WTC11 (cell line): Measurements from ENCODE around the gene ADH7. TPM values are rescaled to one million over a fixed set of nuclear protein-coding genes. Genes with fewer than 3 reads are reported as not detected.

Experiments used
- ATAC-seq: fragments of 200-7000 bp; cut with Tn5 transposase; 2 replicates; pipeline ENCODE4 v1.10.0; 2021; ENCODE audit warnings: mild to moderate bottlenecking, moderate library complexity
- CTCF ChIA-PET: fragments of 300-600 bp; sonication (Branson Sonifier 250); formaldehyde crosslinking; loops from one replicate; lab custom pipeline; 2021; ENCODE audit warnings: antibody characterized with exemption; lab: Charles Lee
- POLR2A ChIA-PET: fragments of 350-600 bp; sonication (Branson Sonifier 250); formaldehyde crosslinking; loops from one replicate; lab custom pipeline; 2021; ENCODE audit warnings: antibody characterized with exemption; lab: Charles Lee
- DNase-seq: peaks from one replicate; pipeline ENCODE4 v3.0.0; 2021; ENCODE audit warnings: low spot score
- H3K27ac Mint-ChIP-seq: 2 replicates; pipeline ENCODE4 v1.8.0; 2021; ENCODE audit warnings: mixed read lengths
- H3K27me3 Mint-ChIP-seq: 2 replicates; pipeline ENCODE4 v1.8.0; 2021; ENCODE audit warnings: low read depth, mild to moderate bottlenecking, moderate library complexity, mixed read lengths
- H3K36me3 Mint-ChIP-seq: 2 replicates; pipeline ENCODE4 v1.8.0; 2021; ENCODE audit warnings: mixed read lengths
- H3K4me1 Mint-ChIP-seq: 2 replicates; pipeline ENCODE4 v1.8.0; 2022; ENCODE audit warnings: mixed read lengths
- H3K4me3 Mint-ChIP-seq: 2 replicates; pipeline ENCODE4 v1.8.0; 2021; ENCODE audit warnings: mild to moderate bottlenecking, moderate library complexity, mixed read lengths
- H3K9me3 Mint-ChIP-seq: 2 replicates; pipeline ENCODE4 v1.8.0; 2021; ENCODE audit warnings: mixed read lengths
- CBFB ChIP-seq: sonication (generic); formaldehyde crosslinking; IDR thresholded peaks from 2 replicates; pipeline ENCODE4 v1.8.1; 2022; ENCODE audit warnings: mild to moderate bottlenecking, low read depth, missing genetic modification reagents
- CTCF ChIP-seq: fragments of 200-600 bp; IDR thresholded peaks from 2 replicates; pipeline ENCODE4 v1.8.0; 2022; ENCODE audit warnings: antibody characterized with exemption
- ESRRA ChIP-seq: sonication (generic); formaldehyde crosslinking; IDR thresholded peaks from 2 replicates; pipeline ENCODE4 v1.8.1; 2022; ENCODE audit warnings: mild to moderate bottlenecking, missing genetic modification reagents, borderline replicate concordance
- ETV6 ChIP-seq: sonication (generic); formaldehyde crosslinking; IDR thresholded peaks from 2 replicates; pipeline ENCODE4 v1.8.1; 2022; ENCODE audit warnings: mild to moderate bottlenecking, missing genetic modification reagents
- IRF2 ChIP-seq: sonication (generic); formaldehyde crosslinking; IDR thresholded peaks from 2 replicates; pipeline ENCODE4 v1.8.0; 2022; ENCODE audit warnings: low read depth, missing genetic modification reagents, borderline replicate concordance
- JUN ChIP-seq: sonication (generic); formaldehyde crosslinking; IDR thresholded peaks from 2 replicates; pipeline ENCODE4 v1.8.0; 2023; ENCODE audit warnings: mild to moderate bottlenecking, missing genetic modification reagents
- MYBL2 ChIP-seq: sonication (generic); formaldehyde crosslinking; IDR thresholded peaks from 2 replicates; pipeline ENCODE4 v1.8.1; 2023; ENCODE audit warnings: mild to moderate bottlenecking, moderate library complexity, missing genetic modification reagents
- NR1H2 ChIP-seq: sonication (generic); formaldehyde crosslinking; IDR thresholded peaks from 2 replicates; pipeline ENCODE4 v1.9.0; 2021; ENCODE audit warnings: mild to moderate bottlenecking, moderate library complexity, missing genetic modification reagents
- OVOL2 ChIP-seq: fragments of 250-450 bp; sonication (Bioruptor Pico); IDR thresholded peaks from 2 replicates; pipeline ENCODE4 v1.9.0; 2021; ENCODE audit warnings: mild to moderate bottlenecking, borderline replicate concordance
- PRRX2 ChIP-seq: fragments of 250-450 bp; sonication (Bioruptor Pico); IDR thresholded peaks from 2 replicates; pipeline ENCODE4 v1.8.0; 2021; ENCODE audit warnings: mild to moderate bottlenecking
- RELA ChIP-seq: sonication (generic); formaldehyde crosslinking; IDR thresholded peaks from 2 replicates; pipeline ENCODE4 v1.8.1; 2022; ENCODE audit warnings: missing genetic modification reagents, mild to moderate bottlenecking, borderline replicate concordance
- SMAD3 ChIP-seq: sonication (generic); formaldehyde crosslinking; IDR thresholded peaks from 2 replicates; pipeline ENCODE4 v1.8.0; 2022; ENCODE audit warnings: missing genetic modification reagents, mild to moderate bottlenecking, borderline replicate concordance
- SMAD4 ChIP-seq: sonication (generic); formaldehyde crosslinking; IDR thresholded peaks from 2 replicates; pipeline ENCODE4 v1.8.0; 2022; ENCODE audit warnings: mild to moderate bottlenecking, missing genetic modification reagents
- SOX15 ChIP-seq: fragments of 250-450 bp; sonication (Bioruptor Pico); IDR thresholded peaks from 2 replicates; pipeline ENCODE4 v1.9.0; 2021; ENCODE audit warnings: mild to moderate bottlenecking
- SP1 ChIP-seq: sonication (generic); formaldehyde crosslinking; conservative IDR thresholded peaks from 2 replicates; pipeline ENCODE4 v1.8.1; 2022; ENCODE audit warnings: missing genetic modification reagents
- TEAD1 ChIP-seq: sonication (generic); formaldehyde crosslinking; IDR thresholded peaks from 2 replicates; pipeline ENCODE4 v1.8.0; 2022; ENCODE audit warnings: mild to moderate bottlenecking, missing genetic modification reagents
- TEAD4 ChIP-seq: sonication (generic); formaldehyde crosslinking; IDR thresholded peaks from 2 replicates; pipeline ENCODE4 v1.8.0; 2022; ENCODE audit warnings: mild to moderate bottlenecking, missing genetic modification reagents
- TP53 ChIP-seq: sonication (generic); formaldehyde crosslinking; IDR thresholded peaks from 2 replicates; pipeline ENCODE4 v1.8.1; 2023; ENCODE audit warnings: mild to moderate bottlenecking, missing genetic modification reagents
- ZNF219 ChIP-seq: sonication (generic); formaldehyde crosslinking; IDR thresholded peaks from 2 replicates; pipeline ENCODE4 v1.8.0; 2023; ENCODE audit warnings: missing genetic modification reagents, mild to moderate bottlenecking, borderline replicate concordance
- ZNF232 ChIP-seq: sonication (generic); formaldehyde crosslinking; IDR thresholded peaks from 2 replicates; pipeline ENCODE4 v1.8.0; 2022; ENCODE audit warnings: mild to moderate bottlenecking, missing genetic modification reagents
- ZNF281 ChIP-seq: sonication (generic); formaldehyde crosslinking; IDR thresholded peaks from 2 replicates; pipeline ENCODE4 v1.8.0; 2023; ENCODE audit warnings: mild to moderate bottlenecking, missing genetic modification reagents
- ZNF396 ChIP-seq: fragments of 250-450 bp; sonication (Bioruptor Pico); IDR thresholded peaks from 2 replicates; pipeline ENCODE4 v1.8.0; 2021; ENCODE audit warnings: mild to moderate bottlenecking, moderate library complexity, borderline replicate concordance
- total RNA-seq: library from RNA; stranded (reverse); gene quantifications from 3 replicates; pipeline ENCODE4 v1.2.3, GENCODE V29; 2021
- TF ChIP-seq, protein P1 (sequence below): sonication (generic); formaldehyde crosslinking; IDR thresholded peaks from 2 replicates; pipeline ENCODE4 v1.8.0; 2022; ENCODE audit warnings: mild to moderate bottlenecking, missing genetic modification reagents
- TF ChIP-seq, protein P2 (sequence below): fragments of 250-450 bp; sonication (Bioruptor Pico); IDR thresholded peaks from 2 replicates; pipeline ENCODE4 v1.9.0; 2021; ENCODE audit warnings: mild to moderate bottlenecking
- TF ChIP-seq, protein P3 (sequence below): sonication (generic); formaldehyde crosslinking; IDR thresholded peaks from 2 replicates; pipeline ENCODE4 v1.8.1; 2022; ENCODE audit warnings: mild to moderate bottlenecking, moderate library complexity, missing genetic modification reagents
- TF ChIP-seq, protein P4 (sequence below): sonication (generic); formaldehyde crosslinking; conservative IDR thresholded peaks from 2 replicates; pipeline ENCODE4 v1.8.1; 2022; ENCODE audit warnings: mild to moderate bottlenecking, missing genetic modification reagents

ADH7 gene
- total RNA-seq, 1 experiment from 2014 or later, result not detected

DNA sequence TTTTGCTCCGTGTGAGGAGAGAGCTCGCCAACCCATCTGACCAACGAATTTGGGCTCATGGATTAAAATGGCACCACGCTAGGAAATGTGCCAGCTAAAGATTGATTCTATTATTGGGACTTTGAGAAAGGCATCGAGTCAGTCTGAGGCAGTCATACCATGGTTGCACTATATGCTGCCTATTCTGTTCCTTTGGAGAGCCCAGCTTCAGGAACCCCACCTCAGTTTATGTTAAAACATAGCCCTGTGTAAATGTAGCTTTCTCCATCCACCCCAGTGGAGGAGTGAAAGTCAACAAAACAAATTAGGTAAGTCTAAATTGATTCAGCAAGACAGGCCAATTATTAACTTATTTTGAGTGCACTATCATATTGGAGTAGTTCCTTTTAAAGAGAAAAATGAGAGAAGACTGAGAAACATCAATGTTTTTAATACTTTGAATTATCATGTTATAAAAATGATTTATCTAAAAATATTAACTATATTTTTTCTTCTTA lies 24.5 kb upstream of the ADH7 start:
- ChIA-PET POLR2A (interaction anchor here (0.6 kb wide), 1 partner anchor 453 kb away, joined by 5 read pairs; no protein-coding TSS in a partner anchor), CTCF (interaction anchor here (0.8 to 1.5 kb wide), 4 partner anchors 57 to 371 kb away, joined by 3 to 4 read pairs (median 4); partner anchors contain the start of gene ADH5)
- H3K4me3 Mint-ChIP-seq, result no peak overlapping the region
- ATAC-seq (no peak), DNase-seq (no peak)
- peaks cover 10% of the 10 kb centered on the region for H3K4me1 Mint-ChIP-seq
- no peak overlapping the region for H3K27ac Mint-ChIP-seq
- H3K36me3 Mint-ChIP-seq, result no peaks in the 10 kb centered on the region
- H3K27me3 Mint-ChIP-seq, result no peaks in the 10 kb centered on the region
- no peaks in the 10 kb centered on the region for H3K9me3 Mint-ChIP-seq
- TF ChIP-seq JUN (CRISPR knock-in tag) (no peak), SP1 (CRISPR knock-in tag) (no peak), RELA (CRISPR knock-in tag) (no peak), ZNF219 (no peak), ETV6 (CRISPR knock-in tag) (no peak), IRF2 (CRISPR knock-in tag) (no peak), OVOL2 (CRISPR knock-in tag) (no peak), PRRX2 (CRISPR knock-in tag) (no peak), SOX15 (CRISPR knock-in tag) (no peak)
- TF ChIP-seq, protein P1, sequence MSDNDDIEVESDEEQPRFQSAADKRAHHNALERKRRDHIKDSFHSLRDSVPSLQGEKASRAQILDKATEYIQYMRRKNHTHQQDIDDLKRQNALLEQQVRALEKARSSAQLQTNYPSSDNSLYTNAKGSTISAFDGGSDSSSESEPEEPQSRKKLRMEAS (CRISPR knock-in tag), result no peak
- TF ChIP-seq, protein P2, sequence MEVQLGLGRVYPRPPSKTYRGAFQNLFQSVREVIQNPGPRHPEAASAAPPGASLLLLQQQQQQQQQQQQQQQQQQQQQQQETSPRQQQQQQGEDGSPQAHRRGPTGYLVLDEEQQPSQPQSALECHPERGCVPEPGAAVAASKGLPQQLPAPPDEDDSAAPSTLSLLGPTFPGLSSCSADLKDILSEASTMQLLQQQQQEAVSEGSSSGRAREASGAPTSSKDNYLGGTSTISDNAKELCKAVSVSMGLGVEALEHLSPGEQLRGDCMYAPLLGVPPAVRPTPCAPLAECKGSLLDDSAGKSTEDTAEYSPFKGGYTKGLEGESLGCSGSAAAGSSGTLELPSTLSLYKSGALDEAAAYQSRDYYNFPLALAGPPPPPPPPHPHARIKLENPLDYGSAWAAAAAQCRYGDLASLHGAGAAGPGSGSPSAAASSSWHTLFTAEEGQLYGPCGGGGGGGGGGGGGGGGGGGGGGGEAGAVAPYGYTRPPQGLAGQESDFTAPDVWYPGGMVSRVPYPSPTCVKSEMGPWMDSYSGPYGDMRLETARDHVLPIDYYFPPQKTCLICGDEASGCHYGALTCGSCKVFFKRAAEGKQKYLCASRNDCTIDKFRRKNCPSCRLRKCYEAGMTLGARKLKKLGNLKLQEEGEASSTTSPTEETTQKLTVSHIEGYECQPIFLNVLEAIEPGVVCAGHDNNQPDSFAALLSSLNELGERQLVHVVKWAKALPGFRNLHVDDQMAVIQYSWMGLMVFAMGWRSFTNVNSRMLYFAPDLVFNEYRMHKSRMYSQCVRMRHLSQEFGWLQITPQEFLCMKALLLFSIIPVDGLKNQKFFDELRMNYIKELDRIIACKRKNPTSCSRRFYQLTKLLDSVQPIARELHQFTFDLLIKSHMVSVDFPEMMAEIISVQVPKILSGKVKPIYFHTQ (CRISPR knock-in tag), result no peak

GRCh38 chr4:99458911-99459447 lies 23.8 kb upstream of the ADH7 start:
- Mint-ChIP-seq H3K36me3 (no peaks in the 10 kb centered on the region), H3K4me1 (peaks cover 10% of the 10 kb centered on the region), H3K4me3 (no peak overlapping the region), H3K9me3 (no peaks in the 10 kb centered on the region), H3K27ac (no peak overlapping the region), H3K27me3 (no peaks in the 10 kb centered on the region)
- ChIA-PET CTCF (interaction anchor here (0.8 to 1.5 kb wide), 5 partner anchors 56 to 991 kb away, joined by 3 to 4 read pairs (median 4); partner anchors contain the start of gene ADH5), POLR2A (interaction anchor here (0.6 kb wide), 1 partner anchor 452 kb away, joined by 5 read pairs; no protein-coding TSS in a partner anchor)
- ATAC-seq (peak; percentile 33; the same call in 1 of the 2 replicates), DNase-seq (no peak)
- no peak for TF ChIP-seq SMAD3 (CRISPR knock-in tag)
- no peak for TF ChIP-seq TEAD1 (CRISPR knock-in tag)
- TF ChIP-seq ZNF232 (CRISPR knock-in tag), result no peak
- no peak for TF ChIP-seq NR1H2 (CRISPR knock-in tag)
- no peak for TF ChIP-seq SP1 (CRISPR knock-in tag)
- TF ChIP-seq MYBL2, result no peak
- no peak for TF ChIP-seq ZNF219
- TF ChIP-seq ESRRA (CRISPR knock-in tag), result no peak
- no peak for TF ChIP-seq ZNF281 (CRISPR knock-in tag)
- TF ChIP-seq TEAD4 (CRISPR knock-in tag), result no peak
- TF ChIP-seq, protein P3, sequence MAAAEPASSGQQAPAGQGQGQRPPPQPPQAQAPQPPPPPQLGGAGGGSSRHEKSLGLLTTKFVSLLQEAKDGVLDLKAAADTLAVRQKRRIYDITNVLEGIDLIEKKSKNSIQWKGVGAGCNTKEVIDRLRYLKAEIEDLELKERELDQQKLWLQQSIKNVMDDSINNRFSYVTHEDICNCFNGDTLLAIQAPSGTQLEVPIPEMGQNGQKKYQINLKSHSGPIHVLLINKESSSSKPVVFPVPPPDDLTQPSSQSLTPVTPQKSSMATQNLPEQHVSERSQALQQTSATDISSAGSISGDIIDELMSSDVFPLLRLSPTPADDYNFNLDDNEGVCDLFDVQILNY (CRISPR knock-in tag), result no peak
- TF ChIP-seq, protein P4, sequence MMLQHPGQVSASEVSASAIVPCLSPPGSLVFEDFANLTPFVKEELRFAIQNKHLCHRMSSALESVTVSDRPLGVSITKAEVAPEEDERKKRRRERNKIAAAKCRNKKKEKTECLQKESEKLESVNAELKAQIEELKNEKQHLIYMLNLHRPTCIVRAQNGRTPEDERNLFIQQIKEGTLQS (CRISPR knock-in tag), result no peak
- no peak for TF ChIP-seq SMAD4 (CRISPR knock-in tag)
- TF ChIP-seq CTCF, result no peak
- TF ChIP-seq CBFB (CRISPR knock-in tag), result no peak
- no peak for TF ChIP-seq ZNF396
- no peak for TF ChIP-seq SOX15 (CRISPR knock-in tag)
- TF ChIP-seq TP53 (CRISPR knock-in tag), result no peak
